PC-9 (cell line): ENCODE data around the gene ITGB5. TPM values are rescaled to one million over a fixed set of nuclear protein-coding genes. Genes with fewer than 3 reads are reported as not detected.

ENCODE experiments used
- BruUV-seq: library from RNA; stranded (reverse); fragments of 400-500 nt; replicated peaks from 2 replicates; lab custom pipeline; 2021; lab: Mats Ljungman, UMichigan
- CTCF ChIA-PET: fragments of 300-600 bp; sonication (Branson Sonifier 250); formaldehyde crosslinking; loops from one replicate; lab custom pipeline; 2022; ENCODE audit warnings: antibody characterized with exemption; lab: Charles Lee
- POLR2A ChIA-PET: fragments of 300-600 bp; sonication (Branson Sonifier 250); formaldehyde crosslinking; loops from one replicate; lab custom pipeline; 2022; ENCODE audit warnings: antibody characterized with exemption; ENCODE audit not compliant: unreplicated experiment; lab: Charles Lee
- DNase-seq, 2 experiments: peaks; one replicate each; pipeline versions ENCODE4 v3.0.0 to v3.0.0-alpha.2; 2015 to 2022; ENCODE audit warnings: mixed read lengths in 1 of 2
- H2AFZ ChIP-seq: fragments of 200-600 bp; sonication (generic); 2 replicates; pipeline ENCODE4 v1.8.1; 2017; ENCODE audit warnings: antibody characterized with exemption
- H3F3A ChIP-seq: fragments of 200-600 bp; sonication (generic); 2 replicates; pipeline ENCODE4 v1.8.1; 2017; ENCODE audit warnings: antibody characterized with exemption, mild to moderate bottlenecking, low read depth; ENCODE audit not compliant: insufficient read depth
- H3K27ac ChIP-seq: fragments of 200-600 bp; sonication (generic); 2 replicates; pipeline ENCODE4 v1.6.1; 2016; ENCODE audit warnings: mixed run types
- H3K27me3 ChIP-seq: fragments of 200-600 bp; sonication (generic); 2 replicates; pipeline ENCODE4 v1.6.1; 2016; ENCODE audit warnings: low read depth, mixed run types; ENCODE audit not compliant: insufficient read depth
- H3K36me3 ChIP-seq: fragments of 200-600 bp; sonication (generic); 2 replicates; pipeline ENCODE4 v1.6.1; 2016; ENCODE audit warnings: low read depth, mixed run types
- H3K4me1 ChIP-seq: fragments of 200-600 bp; sonication (generic); replicated peaks from 2 replicates; pipeline ENCODE4 v1.6.1; 2016; ENCODE audit warnings: mixed run types; ENCODE audit not compliant: insufficient read depth
- H3K4me2 ChIP-seq: fragments of 200-600 bp; sonication (generic); 2 replicates; pipeline ENCODE4 v1.6.1; 2017; ENCODE audit warnings: mixed run types
- H3K4me3 ChIP-seq: fragments of 200-600 bp; sonication (generic); 2 replicates; pipeline ENCODE4 v1.6.1; 2016; ENCODE audit warnings: mixed run types
- H3K79me2 ChIP-seq: fragments of 200-600 bp; sonication (generic); 2 replicates; pipeline ENCODE4 v1.6.1; 2017; ENCODE audit warnings: low read depth, mixed run types
- H3K9me2 ChIP-seq: fragments of 200-600 bp; sonication (generic); 2 replicates; pipeline ENCODE4 v1.8.1; 2017; ENCODE audit warnings: mild to moderate bottlenecking; ENCODE audit not compliant: insufficient read depth
- H3K9me3 ChIP-seq: fragments of 200-600 bp; sonication (generic); 2 replicates; pipeline ENCODE4 v1.8.1; 2016; ENCODE audit warnings: low read depth; ENCODE audit not compliant: insufficient read depth
- H4K20me1 ChIP-seq: fragments of 200-600 bp; sonication (generic); 2 replicates; pipeline ENCODE4 v1.8.1; 2017; ENCODE audit not compliant: insufficient read depth
- EZH2 ChIP-seq: fragments of 200-600 bp; sonication (generic); IDR thresholded peaks from 2 replicates; pipeline ENCODE4 v1.8.0; 2017; ENCODE audit warnings: antibody characterized with exemption, low read depth
- intact Hi-C: fragments of 100-400 bp; cut with micrococcal nuclease; formaldehyde crosslinking; loops from one replicate; pipeline ENCODE4 v1.10.0; 2022; ENCODE audit not compliant: unreplicated experiment
- total RNA-seq: library from RNA; stranded (reverse); gene quantifications from 2 replicates; pipeline ENCODE4 v1.2.3, GENCODE V29; 2021
- TF ChIP-seq, protein P1 (sequence below): fragments of 200-600 bp; sonication (generic); conservative IDR thresholded peaks from 2 replicates; pipeline ENCODE4 v1.6.1; 2017; ENCODE audit warnings: mixed run types, antibody characterized with exemption, mild to moderate bottlenecking, moderate library complexity

ITGB5 gene
- total RNA-seq, 1 experiment from 2014 or later, result 226 TPM

DNA sequence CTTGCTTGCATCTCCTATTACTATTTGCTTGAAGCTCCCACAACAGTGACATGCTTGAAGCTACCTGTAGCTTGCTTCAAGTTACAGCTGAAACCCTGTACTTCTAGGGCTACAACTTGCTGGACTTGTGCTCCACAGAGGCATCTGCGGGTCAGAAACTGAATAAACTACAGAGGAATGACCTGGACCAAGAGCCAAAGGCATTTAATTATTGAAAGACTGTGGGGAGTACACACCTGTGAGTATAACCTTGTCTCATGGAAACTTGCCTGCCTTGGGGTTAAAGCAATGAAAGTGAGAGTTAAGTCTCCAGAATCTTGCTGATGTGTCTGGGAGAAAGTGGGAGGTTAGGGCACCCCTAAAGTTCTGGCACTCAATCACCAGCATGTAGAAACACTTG lies 87.1 kb downstream of the ITGB5 start:
- Histone ChIP-seq H3F3A (no peaks in the 10 kb centered on the region), H2AFZ (no peak overlapping the region), H3K79me2 (no peaks in the 10 kb centered on the region), H3K36me3 (0 out of 2 replicates have a peak, but pooled peaks cover 6% of the 10 kb centered on the region), H3K27ac (no peak overlapping the region), H4K20me1 (no peaks in the 10 kb centered on the region), H3K27me3 (no peaks in the 10 kb centered on the region), H3K9me3 (no peaks in the 10 kb centered on the region), H3K4me1 (no peaks in the 10 kb centered on the region), H3K4me2 (no peak overlapping the region), H3K9me2 (no peaks in the 10 kb centered on the region), H3K4me3 (no peak overlapping the region)
- TF ChIP-seq EZH2, result no peak
- TF ChIP-seq, protein P1, sequence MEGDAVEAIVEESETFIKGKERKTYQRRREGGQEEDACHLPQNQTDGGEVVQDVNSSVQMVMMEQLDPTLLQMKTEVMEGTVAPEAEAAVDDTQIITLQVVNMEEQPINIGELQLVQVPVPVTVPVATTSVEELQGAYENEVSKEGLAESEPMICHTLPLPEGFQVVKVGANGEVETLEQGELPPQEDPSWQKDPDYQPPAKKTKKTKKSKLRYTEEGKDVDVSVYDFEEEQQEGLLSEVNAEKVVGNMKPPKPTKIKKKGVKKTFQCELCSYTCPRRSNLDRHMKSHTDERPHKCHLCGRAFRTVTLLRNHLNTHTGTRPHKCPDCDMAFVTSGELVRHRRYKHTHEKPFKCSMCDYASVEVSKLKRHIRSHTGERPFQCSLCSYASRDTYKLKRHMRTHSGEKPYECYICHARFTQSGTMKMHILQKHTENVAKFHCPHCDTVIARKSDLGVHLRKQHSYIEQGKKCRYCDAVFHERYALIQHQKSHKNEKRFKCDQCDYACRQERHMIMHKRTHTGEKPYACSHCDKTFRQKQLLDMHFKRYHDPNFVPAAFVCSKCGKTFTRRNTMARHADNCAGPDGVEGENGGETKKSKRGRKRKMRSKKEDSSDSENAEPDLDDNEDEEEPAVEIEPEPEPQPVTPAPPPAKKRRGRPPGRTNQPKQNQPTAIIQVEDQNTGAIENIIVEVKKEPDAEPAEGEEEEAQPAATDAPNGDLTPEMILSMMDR, result no peak
- no TSS peak for BruUV-seq
- intact Hi-C loops, result no loop called here
- ChIA-PET POLR2A (no interaction called here), CTCF (no interaction called here)
- DNase-seq, result no peak

DNA sequence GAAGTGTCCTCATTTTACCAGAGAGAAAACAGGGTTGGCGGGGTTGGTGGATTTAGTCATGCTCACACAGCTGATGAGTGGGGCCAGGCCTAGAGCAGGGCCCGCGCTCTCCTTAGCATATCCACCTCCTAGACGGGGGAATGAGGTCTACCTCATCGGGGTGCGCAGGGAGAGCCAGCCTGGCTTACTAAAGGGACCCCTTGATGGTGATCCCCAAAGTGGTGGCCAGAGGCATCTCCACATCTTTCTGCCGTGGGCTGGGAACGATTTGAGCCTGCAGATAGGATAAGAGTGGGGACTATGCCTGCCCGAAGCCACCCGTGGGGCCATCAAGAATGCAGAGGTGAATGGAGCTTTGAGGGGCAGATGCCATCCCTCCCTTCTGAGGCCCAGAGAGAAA lies 87.5 kb downstream of the ITGB5 start:
- BruUV-seq, result no TSS peak
- no peaks in the 10 kb centered on the region for H4K20me1 ChIP-seq
- H3K79me2 ChIP-seq, result no peaks in the 10 kb centered on the region
- TF ChIP-seq EZH2, result no peak
- TF ChIP-seq, protein P1, result no peak
- CTCF ChIA-PET, result no interaction called here
- H3F3A ChIP-seq, result no peaks in the 10 kb centered on the region; the same call in 1 of the 2 replicates
- H3K9me3 ChIP-seq, result no peaks in the 10 kb centered on the region
- H3K4me1 ChIP-seq, result no peaks in the 10 kb centered on the region
- no peak for DNase-seq
- no peak overlapping the region for H3K4me2 ChIP-seq
- POLR2A ChIA-PET, result no interaction called here
- H3K27me3 ChIP-seq, result no peaks in the 10 kb centered on the region
- no peaks in the 10 kb centered on the region for H3K9me2 ChIP-seq
- H3K27ac ChIP-seq, result no peak overlapping the region
- H2AFZ ChIP-seq, result no peak overlapping the region
- intact Hi-C loops, result no loop called here
- no peak overlapping the region for H3K4me3 ChIP-seq
- 0 out of 2 replicates have a peak, but pooled peaks cover 8% of the 10 kb centered on the region for H3K36me3 ChIP-seq

DNA sequence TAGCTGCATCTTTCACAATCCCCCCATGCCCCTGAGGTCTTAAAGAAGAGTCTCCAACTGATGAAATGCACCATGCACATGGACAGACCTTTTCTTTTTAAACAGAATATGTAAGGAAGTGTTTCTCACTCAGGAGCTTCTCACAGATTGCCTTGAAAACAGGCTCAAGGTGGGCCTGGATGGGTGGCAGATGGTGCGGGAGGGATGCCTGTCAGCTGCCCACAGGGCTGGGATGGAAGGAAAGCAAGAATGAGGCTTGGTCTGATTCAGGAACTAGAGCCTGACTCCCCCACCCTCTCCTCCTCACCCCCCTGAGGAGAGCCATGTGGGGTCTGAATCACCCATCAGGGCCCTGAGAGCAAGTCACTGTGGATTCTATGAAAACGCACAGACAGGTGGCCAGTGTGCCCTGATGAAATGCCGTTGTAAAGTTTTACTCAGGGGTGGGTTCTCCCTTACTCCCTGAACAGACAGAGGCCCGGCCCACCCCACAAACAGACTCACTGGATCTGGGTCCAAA lies 89.7 kb downstream of the ITGB5 start:
- no peaks in the 10 kb centered on the region for H3K9me3 ChIP-seq
- no peak overlapping the region for H3K4me3 ChIP-seq
- no peaks in the 10 kb centered on the region for H4K20me1 ChIP-seq
- no peak for DNase-seq
- ChIA-PET POLR2A (interaction anchor here (0.6 kb wide), 1 partner anchor 658 kb away, joined by 4 read pairs; no protein-coding TSS in a partner anchor), CTCF (interaction anchor here (0.6 kb wide), 1 partner anchor 9 kb away, joined by 4 read pairs; no protein-coding TSS in a partner anchor)
- H3K36me3 ChIP-seq, result 0 out of 2 replicates have a peak, but pooled peaks cover 10% of the 10 kb centered on the region
- H2AFZ ChIP-seq, result no peak overlapping the region
- H3K79me2 ChIP-seq, result no peaks in the 10 kb centered on the region
- TF ChIP-seq, protein P1, result no peak
- TF ChIP-seq EZH2, result no peak
- H3K27me3 ChIP-seq, result no peaks in the 10 kb centered on the region
- H3K9me2 ChIP-seq, result no peaks in the 10 kb centered on the region
- no TSS peak for BruUV-seq
- intact Hi-C loops, result no loop called here
- H3K4me2 ChIP-seq, result no peak overlapping the region
- no peak overlapping the region for H3K27ac ChIP-seq
- H3K4me1 ChIP-seq, result peaks cover 18% of the 10 kb centered on the region
- H3F3A ChIP-seq, result peaks cover 9% of the 10 kb centered on the region; the same call in 1 of the 2 replicates
